SK-N-MC (cell line): ENCODE measurements around the gene SNAPIN.

Experiments used
- DNase-seq: peaks from one replicate; pipeline ENCODE4 v3.0.0-alpha.2; 2011; ENCODE audit warnings: low read depth, low spot score
- H3K27ac ChIP-seq: fragments of 200-600 bp; sonication (generic); 2 replicates; pipeline ENCODE4 v1.5.1; 2016; ENCODE audit warnings: mixed run types
- H3K36me3 ChIP-seq: fragments of 200-600 bp; sonication (generic); 2 replicates; pipeline ENCODE4 v1.6.1; 2017; ENCODE audit warnings: antibody characterized with exemption, low read length, mixed read lengths; ENCODE audit not compliant: insufficient read depth
- H3K4me3 ChIP-seq: fragments of 200-600 bp; sonication (generic); 2 replicates; pipeline ENCODE4 v1.5.1; 2016
- H3K9ac ChIP-seq: fragments of 200-600 bp; sonication (generic); 2 replicates; pipeline ENCODE4 v1.8.0; 2017; ENCODE audit warnings: mixed run types, mixed read lengths; ENCODE audit not compliant: insufficient read length
- H3K9me3 ChIP-seq: fragments of 200-600 bp; sonication (generic); 2 replicates; pipeline ENCODE4 v1.6.1; 2017; ENCODE audit warnings: low read depth, mild to moderate bottlenecking, antibody characterized with exemption, low read length, moderate library complexity, mixed read lengths
- EZH2 ChIP-seq: fragments of 200-600 bp; sonication (generic); IDR thresholded peaks from one replicate; pipeline ENCODE4 v1.6.1; 2017; ENCODE audit warnings: antibody characterized with exemption
- FOXP2 ChIP-seq: optimal IDR thresholded peaks from 2 replicates; pipeline ENCODE3; 2011; ENCODE audit warnings: mild to moderate bottlenecking, moderate library complexity; ENCODE audit not compliant: insufficient read depth; ENCODE audit errors: extremely low read length, control extremely low read depth
- POLR2AphosphoS5 ChIP-seq: IDR thresholded peaks from 2 replicates; pipeline ENCODE4 v1.6.1; 2012; ENCODE audit warnings: mild to moderate bottlenecking, low read depth, low read length, borderline replicate concordance

The SNAPIN gene, protein sequence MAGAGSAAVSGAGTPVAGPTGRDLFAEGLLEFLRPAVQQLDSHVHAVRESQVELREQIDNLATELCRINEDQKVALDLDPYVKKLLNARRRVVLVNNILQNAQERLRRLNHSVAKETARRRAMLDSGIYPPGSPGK

DNA sequence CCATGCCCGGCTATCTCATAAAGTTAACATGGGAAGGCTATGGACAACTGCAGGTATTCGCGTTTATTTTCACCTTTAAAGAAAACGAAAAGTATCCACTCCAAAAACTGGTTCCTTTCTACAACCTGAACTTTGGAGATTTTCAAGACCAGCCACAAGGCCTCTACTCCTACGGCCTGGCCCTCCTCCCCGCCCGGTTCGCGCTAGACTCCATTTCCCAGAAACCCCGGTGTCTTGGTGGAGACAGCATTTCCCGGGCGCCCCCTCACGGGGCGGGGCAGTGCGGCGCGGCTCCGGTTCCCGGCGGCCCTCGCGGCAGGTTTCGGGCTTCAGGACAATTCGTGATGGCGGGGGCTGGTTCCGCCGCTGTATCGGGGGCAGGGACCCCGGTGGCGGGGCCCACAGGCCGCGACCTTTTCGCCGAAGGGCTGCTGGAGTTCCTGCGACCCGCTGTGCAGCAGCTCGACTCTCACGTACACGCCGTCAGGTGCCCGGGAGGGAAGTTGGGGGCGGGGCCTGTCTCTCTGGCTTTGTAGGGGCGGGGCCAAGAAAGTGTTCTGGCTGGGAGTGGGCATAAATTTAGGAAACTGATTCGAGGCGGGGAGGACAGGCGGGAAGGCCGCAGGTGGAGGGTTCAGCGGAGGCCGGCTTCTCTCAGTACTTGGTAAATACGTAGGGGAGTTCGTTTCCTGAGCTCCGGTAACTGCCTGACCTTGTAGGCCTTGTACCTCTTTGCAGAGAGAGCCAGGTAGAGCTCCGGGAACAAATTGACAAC, at the start of gene SNAPIN:
Gene SNAPIN, plus strand, starts transcription at position 304 of the 775 bp plus-strand sequence. Its CDS starts 41 bp downstream, at position 345.
- Histone ChIP-seq H3K36me3 (peaks cover 30% of the 10 kb centered on the region), H3K9me3 (no peaks in the 10 kb centered on the region), H3K9ac (peak within 1 kb of the TSS; percentile 91), H3K27ac (peak within 1 kb of the TSS; percentile 76), H3K4me3 (peak within 1 kb of the TSS; percentile 99)
- DNase-seq: no peak
- no peak for TF ChIP-seq EZH2
- TF ChIP-seq POLR2AphosphoS5: peak; percentile 89

DNA sequence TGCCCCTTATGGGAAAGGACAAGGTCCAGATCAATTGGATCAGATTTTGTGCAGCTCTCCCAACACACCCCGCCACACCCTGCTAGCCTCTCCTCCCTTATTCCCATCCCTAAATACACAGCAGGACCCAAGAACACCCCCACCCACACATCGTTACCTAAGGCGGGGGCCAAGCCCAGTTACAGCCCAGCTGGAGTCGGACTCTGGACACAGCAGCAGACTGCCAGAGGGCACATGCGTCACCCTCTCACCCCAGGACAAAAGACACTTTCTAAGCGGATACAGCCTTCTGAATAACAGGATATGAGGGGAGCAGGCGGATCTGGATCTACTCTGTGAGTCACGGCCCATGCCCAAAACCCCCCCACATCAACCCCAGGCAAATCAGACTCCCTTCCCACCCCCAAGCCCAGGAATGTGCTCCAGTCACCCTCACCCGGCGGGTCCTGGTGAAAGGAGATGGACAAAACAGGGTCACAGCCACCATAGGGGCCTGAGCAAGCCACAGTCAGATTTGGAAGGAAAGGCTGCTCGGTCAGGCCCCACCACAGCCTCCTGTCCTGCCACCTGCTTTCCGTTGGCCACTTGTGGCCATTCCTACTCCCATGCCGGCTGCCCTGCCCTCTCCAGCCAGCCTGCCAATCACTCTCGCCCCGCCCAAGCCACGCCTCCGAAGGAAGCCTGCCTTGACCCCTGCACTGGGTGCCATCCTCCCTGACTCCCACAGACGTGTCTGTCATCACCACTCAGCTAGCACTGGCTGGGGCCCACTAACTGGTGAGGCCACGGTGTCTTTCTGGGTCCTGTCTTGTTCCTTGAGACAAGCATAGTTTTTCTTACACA, 49.5 kb upstream of the SNAPIN start:
- Histone ChIP-seq H3K4me3 (no peak overlapping the region), H3K27ac (no peak overlapping the region), H3K9me3 (no peaks in the 10 kb centered on the region), H3K9ac (no peak overlapping the region), H3K36me3 (no peaks in the 10 kb centered on the region)
- TF ChIP-seq FOXP2 (no peak), EZH2 (no peak), POLR2AphosphoS5 (no peak)
- no peak for DNase-seq

- no peak for TF ChIP-seq EZH2
- Histone ChIP-seq H3K36me3 (no peaks in the 10 kb centered on the region), H3K27ac (no peak overlapping the region), H3K4me3 (no peak overlapping the region), H3K9ac (no peak overlapping the region), H3K9me3 (no peaks in the 10 kb centered on the region)
- DNase-seq: no peak
These were observed 49.0 kb upstream of the SNAPIN start for GRCh38 chr1:153609585-153609907.

- TF ChIP-seq EZH2 (no peak), FOXP2 (no peak), POLR2AphosphoS5 (no peak)
- Histone ChIP-seq H3K36me3 (no peaks in the 10 kb centered on the region), H3K27ac (no peak overlapping the region), H3K9me3 (no peaks in the 10 kb centered on the region), H3K9ac (no peak overlapping the region), H3K4me3 (no peak overlapping the region)
- DNase-seq: no peak
These were observed 48.2 kb upstream of the SNAPIN start for GRCh38 chr1:153610334-153610733.

GRCh38 chr1:153610811-153611301, 47.6 kb upstream of the SNAPIN start:
- no peak overlapping the region for H3K27ac ChIP-seq
- no peaks in the 10 kb centered on the region for H3K9me3 ChIP-seq
- no peak overlapping the region for H3K9ac ChIP-seq
- H3K36me3 ChIP-seq: no peaks in the 10 kb centered on the region
- H3K4me3 ChIP-seq: no peak overlapping the region
- DNase-seq: no peak
- TF ChIP-seq FOXP2 (no peak), EZH2 (no peak), POLR2AphosphoS5 (no peak)

GRCh38 chr1:153611356-153611755, 47.1 kb upstream of the SNAPIN start:
- Histone ChIP-seq H3K27ac (no peak overlapping the region), H3K9ac (no peak overlapping the region), H3K9me3 (no peaks in the 10 kb centered on the region), H3K4me3 (no peak overlapping the region), H3K36me3 (no peaks in the 10 kb centered on the region)
- no peak for DNase-seq
- TF ChIP-seq POLR2AphosphoS5 (no peak), FOXP2 (no peak), EZH2 (no peak)

- no peaks in the 10 kb centered on the region for H3K36me3 ChIP-seq
- H3K9me3 ChIP-seq: no peaks in the 10 kb centered on the region
- H3K27ac ChIP-seq: no peak overlapping the region
- no peak overlapping the region for H3K4me3 ChIP-seq
- DNase-seq: no peak
- TF ChIP-seq FOXP2: no peak
- no peak for TF ChIP-seq EZH2
- no peak for TF ChIP-seq POLR2AphosphoS5
- H3K9ac ChIP-seq: no peak overlapping the region
These were observed 46.3 kb upstream of the SNAPIN start for GRCh38 chr1:153612111-153612754.

- no peak within 1 kb of the TSS for H3K27ac ChIP-seq
- no peaks in the 10 kb centered on the region for H3K9me3 ChIP-seq
- no peak within 1 kb of the TSS for H3K9ac ChIP-seq
- no peak within 1 kb of the TSS for H3K4me3 ChIP-seq
- TF ChIP-seq EZH2 (no peak), POLR2AphosphoS5 (no peak), FOXP2 (no peak)
- no peak for DNase-seq
- no peaks in the 10 kb centered on the region for H3K36me3 ChIP-seq
These were observed 45.7 kb upstream of the SNAPIN start, which contains the start of gene S100A16 for GRCh38 chr1:153612755-153613331. TSS of gene S100A16 (minus strand) at chr1:153613137. CDS start at chr1:153608151, 4,986 bp downstream.
